Germinal center (tissue), 1 donor: ENCODE results near the gene CNPY4.

ENCODE experiments used
- DNase-seq: peaks from one replicate; pipeline ENCODE4 v3.0.0; 2012; ENCODE audit warnings: mixed read lengths, low spot score

CNPY4 gene

GRCh38 chr7:100148559-100149328, 29.3 kb downstream of the CNPY4 start, which contains the start of gene LAMTOR4:
LAMTOR4 (plus strand) TSS chr7:100148918; CDS start chr7:100148973, 55 bp downstream.
- DNase-seq = peak; percentile 99

- peak; percentile 57 for DNase-seq
Measured at GRCh38 chr7:100152404-100152803, 33.0 kb downstream of the CNPY4 start.

- no peak for DNase-seq
Measured at GRCh38 chr7:100152937-100153666, 33.7 kb downstream of the CNPY4 start.

GRCh38 chr7:100153708-100154535, 34.5 kb downstream of the CNPY4 start:
- DNase-seq = no peak

- no peak for DNase-seq
Measured at GRCh38 chr7:100154651-100155491, 35.4 kb downstream of the CNPY4 start.

GRCh38 chr7:100155553-100156317, 36.3 kb downstream of the CNPY4 start:
- no peak for DNase-seq

- DNase-seq = peak; percentile 46
Measured at GRCh38 chr7:100156331-100157068, 37.1 kb downstream of the CNPY4 start.

- no peak for DNase-seq
Measured at GRCh38 chr7:100157069-100157333, 37.6 kb downstream of the CNPY4 start.

- peak; percentile 37 for DNase-seq
Measured at GRCh38 chr7:100157334-100158228, 38.1 kb downstream of the CNPY4 start.

- DNase-seq = peak; percentile 97
Measured at GRCh38 chr7:100158229-100159098, 39.0 kb downstream of the CNPY4 start, which contains the start of gene TRAPPC14. TRAPPC14 (minus strand) TSS chr7:100158723; CDS start chr7:100158499, 224 bp downstream.

GRCh38 chr7:100159099-100159623, 39.7 kb downstream of the CNPY4 start:
- DNase-seq = no peak

- DNase-seq = no peak
Measured at GRCh38 chr7:100160067-100160466, 40.6 kb downstream of the CNPY4 start.

GRCh38 chr7:100163006-100163531, 43.6 kb downstream of the CNPY4 start:
- DNase-seq = no peak

GRCh38 chr7:100163871-100164270, 44.4 kb downstream of the CNPY4 start:
- DNase-seq = no peak

- no peak for DNase-seq
Measured at GRCh38 chr7:100166317-100166940, 47.0 kb downstream of the CNPY4 start.

GRCh38 chr7:100166970-100167911, 47.8 kb downstream of the CNPY4 start:
- DNase-seq = no peak
